ENCODE measurements around the gene SPECC1. TPM values are rescaled to one million over a fixed set of nuclear protein-coding genes. Genes with fewer than 3 reads are reported as not detected.
"Not testable (repeated sequence)": the region's sequence is repeated elsewhere in the genome, so short reads cannot be mapped to it uniquely, and the experiment has no call there.

SPECC1 gene
- total and polyA plus RNA-seq, 2 donors (not counting 1 experiment from before 2014, with no cell fraction given): 13.4 to 30.9 TPM

DNA sequence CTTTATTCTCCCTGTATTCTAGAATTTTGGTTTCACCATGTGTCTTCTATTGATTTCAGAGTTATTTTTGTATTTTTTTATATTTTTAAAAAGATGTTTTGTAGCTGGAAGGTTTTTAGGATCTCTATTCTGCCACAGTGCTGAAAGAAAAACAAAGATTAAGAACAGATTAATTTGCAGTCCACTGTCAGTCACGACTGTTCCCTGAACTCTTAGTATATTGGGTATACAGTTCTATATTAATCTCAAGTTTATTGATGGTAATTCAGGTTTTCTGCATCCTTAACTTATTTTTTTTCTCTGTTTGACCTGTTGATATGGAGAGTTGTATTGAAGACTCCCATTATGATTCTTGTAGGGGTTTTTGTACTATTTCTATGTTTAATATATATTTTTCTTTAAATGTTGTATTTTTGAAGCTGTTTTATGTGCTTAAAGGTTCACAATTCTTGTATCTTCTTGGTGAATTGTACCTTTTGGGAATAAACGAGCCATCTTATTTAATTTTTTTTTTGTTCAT, 2.9 kb downstream of the SPECC1 start:
- H3K4me1 ChIP-seq (ENCODE audit: control insufficient read depth, extremely low read depth, insufficient read depth, low read length): peaks cover 3% of the 10 kb centered on the region
- H3K9me3 ChIP-seq (ENCODE audit: control insufficient read depth, insufficient read depth, low read depth, low read length): no peaks in the 10 kb centered on the region
- H2AFZ ChIP-seq (ENCODE audit: low read length): no peak overlapping the region
- no peaks in the 10 kb centered on the region for H3K79me2 ChIP-seq (ENCODE audit: control insufficient read depth, insufficient read depth, low read length)
- H3K4me3 ChIP-seq (replicated peaks in 1 of 4; ENCODE audit: control extremely low read depth in 1 of 4, insufficient read depth in 1 of 4, low read depth in 3 of 4, low read length in 4 of 4): no peak overlapping the region
- no peaks in the 10 kb centered on the region for H4K20me1 ChIP-seq (ENCODE audit: control insufficient read depth, extremely low read depth, insufficient read depth, low read length)
- TF ChIP-seq, protein P1, sequence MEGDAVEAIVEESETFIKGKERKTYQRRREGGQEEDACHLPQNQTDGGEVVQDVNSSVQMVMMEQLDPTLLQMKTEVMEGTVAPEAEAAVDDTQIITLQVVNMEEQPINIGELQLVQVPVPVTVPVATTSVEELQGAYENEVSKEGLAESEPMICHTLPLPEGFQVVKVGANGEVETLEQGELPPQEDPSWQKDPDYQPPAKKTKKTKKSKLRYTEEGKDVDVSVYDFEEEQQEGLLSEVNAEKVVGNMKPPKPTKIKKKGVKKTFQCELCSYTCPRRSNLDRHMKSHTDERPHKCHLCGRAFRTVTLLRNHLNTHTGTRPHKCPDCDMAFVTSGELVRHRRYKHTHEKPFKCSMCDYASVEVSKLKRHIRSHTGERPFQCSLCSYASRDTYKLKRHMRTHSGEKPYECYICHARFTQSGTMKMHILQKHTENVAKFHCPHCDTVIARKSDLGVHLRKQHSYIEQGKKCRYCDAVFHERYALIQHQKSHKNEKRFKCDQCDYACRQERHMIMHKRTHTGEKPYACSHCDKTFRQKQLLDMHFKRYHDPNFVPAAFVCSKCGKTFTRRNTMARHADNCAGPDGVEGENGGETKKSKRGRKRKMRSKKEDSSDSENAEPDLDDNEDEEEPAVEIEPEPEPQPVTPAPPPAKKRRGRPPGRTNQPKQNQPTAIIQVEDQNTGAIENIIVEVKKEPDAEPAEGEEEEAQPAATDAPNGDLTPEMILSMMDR (conservative IDR thresholded peaks at IDR 0.05 in 1 of 2, IDR thresholded peaks at IDR 0.05 in 1 of 2; ENCODE audit: low read depth in 1 of 2, low read length in 2 of 2): no peak
- no peak for TF ChIP-seq EZH2 (IDR thresholded peaks at IDR 0.05; ENCODE audit: low read length, missing control alignments)
- DNase-seq (ENCODE audit: low read depth in 2 of 2): no peak
- peaks cover 9% of the 10 kb centered on the region for H3K27me3 ChIP-seq (ENCODE audit: control insufficient read depth, insufficient read depth, low read length)
- H3K36me3 ChIP-seq (ENCODE audit: control insufficient read depth, insufficient read depth, low read length): no peaks in the 10 kb centered on the region
- no peak overlapping the region for H3K4me2 ChIP-seq (ENCODE audit: extremely low read depth, insufficient read depth, low read length)
- no peak overlapping the region for H3K27ac ChIP-seq (ENCODE audit: insufficient read depth, low read length)
- no peak overlapping the region for H3K9ac ChIP-seq (ENCODE audit: insufficient read depth, low read length)

DNA sequence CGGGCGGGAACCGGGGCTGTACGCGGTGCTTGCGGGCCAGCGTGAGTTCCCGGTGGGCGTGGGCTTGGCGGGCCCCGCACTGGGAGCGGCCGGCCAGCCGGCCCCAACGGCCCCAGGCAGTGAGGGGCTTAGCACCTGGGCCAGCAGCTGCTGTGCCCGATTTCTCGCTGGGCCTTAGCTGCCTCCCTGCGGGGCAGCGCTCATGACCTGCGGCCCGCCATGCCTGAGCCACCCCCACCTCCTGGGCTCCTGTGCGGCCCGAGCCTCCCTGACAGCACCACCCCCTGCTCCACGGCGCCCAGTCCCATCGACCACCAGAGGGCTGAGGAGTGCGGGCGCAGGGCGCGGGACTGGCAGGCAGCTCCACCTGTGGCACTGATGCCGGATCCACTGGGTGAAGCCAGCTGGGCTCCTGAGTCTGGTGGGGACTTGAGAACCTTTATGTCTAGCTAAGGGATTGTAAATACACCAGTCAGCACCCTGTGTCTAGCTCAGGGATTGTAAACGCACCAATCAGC, 7.4 kb downstream of the SPECC1 start:
- H3K4me3 ChIP-seq (replicated peaks in 1 of 4; ENCODE audit: control extremely low read depth in 1 of 4, insufficient read depth in 1 of 4, low read depth in 3 of 4, low read length in 4 of 4); H3K9me3 ChIP-seq (ENCODE audit: control insufficient read depth, insufficient read depth, low read depth, low read length); H3K9ac ChIP-seq (ENCODE audit: insufficient read depth, low read length); H3K27me3 ChIP-seq (ENCODE audit: control insufficient read depth, insufficient read depth, low read length); H3K36me3 ChIP-seq (ENCODE audit: control insufficient read depth, insufficient read depth, low read length); H4K20me1 ChIP-seq (ENCODE audit: control insufficient read depth, extremely low read depth, insufficient read depth, low read length); H2AFZ ChIP-seq (ENCODE audit: low read length); DNase-seq (ENCODE audit: low read depth in 2 of 2); H3K4me2 ChIP-seq (ENCODE audit: extremely low read depth, insufficient read depth, low read length); H3K4me1 ChIP-seq (ENCODE audit: control insufficient read depth, extremely low read depth, insufficient read depth, low read length); H3K27ac ChIP-seq (ENCODE audit: insufficient read depth, low read length); H3K79me2 ChIP-seq (ENCODE audit: control insufficient read depth, insufficient read depth, low read length): not testable (repeated sequence)

DNA sequence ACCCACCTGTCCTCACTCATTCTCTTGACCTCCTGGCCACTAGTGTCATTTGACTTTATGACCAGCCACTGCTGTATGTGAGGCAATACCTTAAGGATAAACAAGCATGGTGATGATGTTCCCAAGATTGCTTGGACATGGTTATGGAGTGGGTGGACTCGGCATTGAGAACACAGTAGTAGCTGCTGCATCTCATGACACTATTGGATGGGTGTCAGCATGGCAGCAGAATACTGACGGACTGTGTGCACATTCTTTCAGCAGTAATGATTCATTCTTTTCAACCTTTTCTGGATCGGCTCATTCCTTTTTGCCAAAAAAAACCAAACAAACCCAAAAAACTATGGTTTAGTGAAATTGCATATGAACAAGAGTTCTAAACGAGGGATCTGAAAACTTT, 13.5 kb downstream of the SPECC1 start:
- Histone ChIP-seq H3K9ac (ENCODE audit: insufficient read depth, low read length) (no peak overlapping the region), H3K4me3 (replicated peaks in 1 of 4; ENCODE audit: control extremely low read depth in 1 of 4, insufficient read depth in 1 of 4, low read depth in 3 of 4, low read length in 4 of 4) (no peak overlapping the region), H3K9me3 (ENCODE audit: control insufficient read depth, insufficient read depth, low read depth, low read length) (no peaks in the 10 kb centered on the region), H3K79me2 (ENCODE audit: control insufficient read depth, insufficient read depth, low read length) (no peaks in the 10 kb centered on the region), H3K4me1 (ENCODE audit: control insufficient read depth, extremely low read depth, insufficient read depth, low read length) (no peaks in the 10 kb centered on the region), H3K36me3 (ENCODE audit: control insufficient read depth, insufficient read depth, low read length) (no peaks in the 10 kb centered on the region), H3K27ac (ENCODE audit: insufficient read depth, low read length) (no peak overlapping the region), H3K4me2 (ENCODE audit: extremely low read depth, insufficient read depth, low read length) (no peak overlapping the region), H3K27me3 (ENCODE audit: control insufficient read depth, insufficient read depth, low read length) (no peaks in the 10 kb centered on the region), H2AFZ (ENCODE audit: low read length) (no peak overlapping the region), H4K20me1 (ENCODE audit: control insufficient read depth, extremely low read depth, insufficient read depth, low read length) (no peaks in the 10 kb centered on the region)
- TF ChIP-seq, protein P1 (conservative IDR thresholded peaks at IDR 0.05 in 1 of 2, IDR thresholded peaks at IDR 0.05 in 1 of 2; ENCODE audit: low read depth in 1 of 2, low read length in 2 of 2): no peak
- no peak for TF ChIP-seq EZH2 (IDR thresholded peaks at IDR 0.05; ENCODE audit: low read length, missing control alignments)
- DNase-seq (ENCODE audit: low read depth in 2 of 2): peak in 1 of 2 donors; percentile 7

Data from fibroblast of lung (primary cell).